Measurements from ENCODE around the gene ZC3H12D.

Gene ZC3H12D

GRCh38 chr6:149419696-149420404 lies 65.0 kb downstream of the ZC3H12D start:
- no peak for TF ChIP-seq CTCF (IDR thresholded peaks at IDR 0.05; ENCODE audit: borderline replicate concordance, control extremely low read depth, extremely low read depth, insufficient read depth, missing control alignments)
- DNase-seq (ENCODE audit: low spot score), result no peak
- in situ Hi-C loops (cut with MboI; ENCODE audit: low sequenced_read_pairs, unreplicated experiment), result loop anchor here (10.0 kb wide), 1 partner anchor 345 kb away; no protein-coding TSS in a partner anchor

DNA sequence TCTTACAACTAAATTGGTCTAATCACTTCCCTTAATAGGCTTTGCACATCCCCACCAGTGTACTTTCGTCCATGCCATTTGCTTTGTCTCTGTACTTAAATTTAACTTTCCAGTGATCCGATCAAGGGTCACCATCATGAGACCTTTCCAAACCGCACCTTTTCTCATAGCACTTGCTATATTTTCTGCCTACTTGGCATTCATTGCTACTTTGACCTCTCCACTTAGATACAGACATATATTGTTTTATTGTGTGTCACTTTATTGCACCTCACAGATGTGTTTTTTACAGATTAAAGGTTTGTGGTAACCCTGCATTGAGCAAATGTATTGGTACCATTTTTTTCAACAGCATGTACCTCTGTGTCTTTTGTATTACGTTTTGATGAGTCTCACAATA lies 70.0 kb downstream of the ZC3H12D start:
- TF ChIP-seq CTCF (IDR thresholded peaks at IDR 0.05; ENCODE audit: borderline replicate concordance, control extremely low read depth, extremely low read depth, insufficient read depth, missing control alignments), result no peak
- in situ Hi-C loops (cut with MboI; ENCODE audit: low sequenced_read_pairs, unreplicated experiment), result no loop called here
- DNase-seq (ENCODE audit: low spot score), result no peak

- no peak for DNase-seq (ENCODE audit: low spot score)
- in situ Hi-C loops (cut with MboI; ENCODE audit: low sequenced_read_pairs, unreplicated experiment), result no loop called here
- no peak for TF ChIP-seq CTCF (IDR thresholded peaks at IDR 0.05; ENCODE audit: borderline replicate concordance, control extremely low read depth, extremely low read depth, insufficient read depth, missing control alignments)
Measured at GRCh38 chr6:149414009-149414408, 70.8 kb downstream of the ZC3H12D start.

GRCh38 chr6:149410557-149410956 lies 74.3 kb downstream of the ZC3H12D start:
- no peak for DNase-seq (ENCODE audit: low spot score)
- TF ChIP-seq CTCF (IDR thresholded peaks at IDR 0.05; ENCODE audit: borderline replicate concordance, control extremely low read depth, extremely low read depth, insufficient read depth, missing control alignments), result no peak
- in situ Hi-C loops (cut with MboI; ENCODE audit: low sequenced_read_pairs, unreplicated experiment), result no loop called here

GRCh38 chr6:149409617-149410016 lies 75.2 kb downstream of the ZC3H12D start:
- in situ Hi-C loops (cut with MboI; ENCODE audit: low sequenced_read_pairs, unreplicated experiment), result no loop called here
- no peak for DNase-seq (ENCODE audit: low spot score)
- no peak for TF ChIP-seq CTCF (IDR thresholded peaks at IDR 0.05; ENCODE audit: borderline replicate concordance, control extremely low read depth, extremely low read depth, insufficient read depth, missing control alignments)

- in situ Hi-C loops (cut with MboI; ENCODE audit: low sequenced_read_pairs, unreplicated experiment), result no loop called here
- no peak for TF ChIP-seq CTCF (IDR thresholded peaks at IDR 0.05; ENCODE audit: borderline replicate concordance, control extremely low read depth, extremely low read depth, insufficient read depth, missing control alignments)
- no peak for DNase-seq (ENCODE audit: low spot score)
Measured at GRCh38 chr6:149405823-149406765, 78.7 kb downstream of the ZC3H12D start.

All from GM13976 (cell line).